ENCODE data around the gene UNC13B.

GRCh38 chr9:35313460-35313859 is 151.7 kb downstream of the UNC13B start:
- TF ChIP-seq, protein P1, sequence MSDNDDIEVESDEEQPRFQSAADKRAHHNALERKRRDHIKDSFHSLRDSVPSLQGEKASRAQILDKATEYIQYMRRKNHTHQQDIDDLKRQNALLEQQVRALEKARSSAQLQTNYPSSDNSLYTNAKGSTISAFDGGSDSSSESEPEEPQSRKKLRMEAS (IDR thresholded peaks at IDR 0.05) = no peak
- no peak for TF ChIP-seq EP300 (IDR thresholded peaks at IDR 0.05; ENCODE audit: borderline replicate concordance)
- TF ChIP-seq, protein P2, sequence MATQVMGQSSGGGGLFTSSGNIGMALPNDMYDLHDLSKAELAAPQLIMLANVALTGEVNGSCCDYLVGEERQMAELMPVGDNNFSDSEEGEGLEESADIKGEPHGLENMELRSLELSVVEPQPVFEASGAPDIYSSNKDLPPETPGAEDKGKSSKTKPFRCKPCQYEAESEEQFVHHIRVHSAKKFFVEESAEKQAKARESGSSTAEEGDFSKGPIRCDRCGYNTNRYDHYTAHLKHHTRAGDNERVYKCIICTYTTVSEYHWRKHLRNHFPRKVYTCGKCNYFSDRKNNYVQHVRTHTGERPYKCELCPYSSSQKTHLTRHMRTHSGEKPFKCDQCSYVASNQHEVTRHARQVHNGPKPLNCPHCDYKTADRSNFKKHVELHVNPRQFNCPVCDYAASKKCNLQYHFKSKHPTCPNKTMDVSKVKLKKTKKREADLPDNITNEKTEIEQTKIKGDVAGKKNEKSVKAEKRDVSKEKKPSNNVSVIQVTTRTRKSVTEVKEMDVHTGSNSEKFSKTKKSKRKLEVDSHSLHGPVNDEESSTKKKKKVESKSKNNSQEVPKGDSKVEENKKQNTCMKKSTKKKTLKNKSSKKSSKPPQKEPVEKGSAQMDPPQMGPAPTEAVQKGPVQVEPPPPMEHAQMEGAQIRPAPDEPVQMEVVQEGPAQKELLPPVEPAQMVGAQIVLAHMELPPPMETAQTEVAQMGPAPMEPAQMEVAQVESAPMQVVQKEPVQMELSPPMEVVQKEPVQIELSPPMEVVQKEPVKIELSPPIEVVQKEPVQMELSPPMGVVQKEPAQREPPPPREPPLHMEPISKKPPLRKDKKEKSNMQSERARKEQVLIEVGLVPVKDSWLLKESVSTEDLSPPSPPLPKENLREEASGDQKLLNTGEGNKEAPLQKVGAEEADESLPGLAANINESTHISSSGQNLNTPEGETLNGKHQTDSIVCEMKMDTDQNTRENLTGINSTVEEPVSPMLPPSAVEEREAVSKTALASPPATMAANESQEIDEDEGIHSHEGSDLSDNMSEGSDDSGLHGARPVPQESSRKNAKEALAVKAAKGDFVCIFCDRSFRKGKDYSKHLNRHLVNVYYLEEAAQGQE (IDR thresholded peaks at IDR 0.05; ENCODE audit: low read depth) = no peak
- no peak for TF ChIP-seq CREB1 (IDR thresholded peaks at IDR 0.05; ENCODE audit: low read depth)
